ENCODE results near the gene CPT1B.
"Not testable (repeated sequence)": the region's sequence is repeated elsewhere in the genome, so short reads cannot be mapped to it uniquely, and the experiment has no call there.

The CPT1B gene

GRCh38 chr22:50577987-50578775 is at the start of gene CPT1B:
CPT1B (minus strand) TSS chr22:50578427; CDS start chr22:50577915, 512 bp downstream.
- no peak for DNase-seq

- no peak for DNase-seq
Measured at GRCh38 chr22:50626850-50627641, 48.8 kb upstream of the CPT1B start.

DNA sequence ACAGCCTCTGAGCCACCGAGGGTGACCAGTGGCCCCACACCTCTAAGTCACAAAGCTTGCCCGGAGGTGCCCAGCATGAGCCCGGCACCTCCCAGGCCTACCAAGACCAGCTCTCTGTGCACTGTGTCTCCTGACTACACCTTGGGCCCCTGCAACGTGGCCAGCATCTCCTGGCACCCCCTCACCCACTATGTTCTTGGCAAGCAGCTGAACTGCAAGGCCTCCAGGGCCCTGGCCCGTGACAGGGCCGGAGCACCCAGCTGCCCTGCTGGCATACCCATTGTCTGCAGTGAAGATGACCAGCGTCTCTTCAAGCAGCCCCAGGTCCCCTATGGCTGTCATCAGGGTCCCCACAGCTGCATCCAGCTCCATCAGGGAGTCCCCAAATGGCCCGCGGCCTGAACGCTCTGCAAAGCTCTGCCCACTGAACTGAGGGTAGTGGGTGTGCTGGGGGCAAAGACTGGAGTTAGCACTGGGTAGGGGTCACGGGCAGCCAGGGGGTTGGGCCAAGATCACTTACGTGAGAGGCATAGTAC is 48.2 kb upstream of the CPT1B start:
- DNase-seq: no peak

- no peak for DNase-seq
Measured at GRCh38 chr22:50625568-50626313, 47.5 kb upstream of the CPT1B start.

- no peak for DNase-seq
Measured at GRCh38 chr22:50625131-50625567, 46.9 kb upstream of the CPT1B start.

GRCh38 chr22:50624347-50625130 is 46.3 kb upstream of the CPT1B start:
- DNase-seq: no peak

DNA sequence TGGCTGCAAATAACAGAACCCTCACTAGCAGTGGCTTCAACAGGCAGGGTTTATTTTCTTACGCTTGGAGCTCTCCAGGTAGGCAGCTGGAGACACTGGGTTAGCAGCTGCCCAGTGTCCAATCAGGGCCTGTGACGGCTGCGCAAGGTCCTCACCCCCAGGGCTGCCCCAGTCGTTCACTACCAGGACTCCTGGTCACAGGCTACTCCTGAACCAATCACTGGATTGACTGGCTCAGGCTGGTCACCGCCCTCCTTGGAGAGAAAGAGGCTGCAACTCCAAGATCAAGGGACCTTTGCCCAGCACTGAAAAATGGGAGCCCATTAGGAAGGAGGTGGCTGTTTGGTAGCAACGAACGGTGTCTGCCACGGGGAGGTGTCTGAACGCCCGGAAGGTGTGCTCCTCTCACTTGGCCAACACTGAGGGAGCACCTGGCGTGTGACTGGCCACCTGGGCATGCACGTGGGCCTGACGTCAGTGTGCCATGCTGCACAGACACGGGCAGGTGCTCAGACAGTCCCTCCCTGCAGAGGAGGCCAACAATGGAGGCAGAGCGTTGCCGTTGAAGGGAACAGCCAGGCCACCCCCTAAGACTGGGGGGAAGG is 44.6 kb upstream of the CPT1B start:
- DNase-seq: no peak

DNA sequence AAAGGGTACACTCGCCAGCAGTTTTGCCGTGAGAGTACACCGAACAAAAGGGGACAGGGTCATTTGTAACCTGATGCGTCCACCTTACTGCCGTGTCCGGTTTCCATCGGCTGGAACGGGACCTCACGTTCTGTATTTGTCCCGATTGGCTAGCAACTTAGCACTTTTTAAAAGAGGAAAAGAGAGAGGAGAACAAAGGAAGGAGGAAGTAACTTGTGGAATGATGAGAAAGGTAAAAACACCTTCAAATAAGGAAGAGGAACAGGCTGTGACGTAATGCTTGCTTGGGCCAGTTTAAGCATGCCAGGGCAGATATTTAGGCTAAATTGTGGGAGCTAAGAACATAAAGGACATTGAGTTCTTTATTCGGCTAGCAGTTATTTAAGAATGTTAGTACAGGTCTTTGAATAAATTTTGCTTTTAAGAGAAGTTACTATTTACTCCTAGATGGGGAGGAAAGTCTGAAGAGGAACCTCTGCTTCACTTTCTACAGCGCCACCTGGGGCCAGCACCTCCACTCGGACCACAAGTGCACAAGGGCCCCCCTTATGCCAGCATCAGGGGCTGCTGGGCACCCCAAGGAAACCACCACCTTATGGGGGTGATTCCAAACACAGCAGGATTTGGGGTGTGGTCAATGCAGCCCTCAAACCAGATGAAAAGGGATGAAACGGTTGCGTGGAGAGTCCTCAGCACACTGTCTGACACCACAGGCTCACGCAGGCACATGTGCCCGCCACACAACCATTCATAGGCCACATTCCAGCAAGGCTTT is 43.9 kb upstream of the CPT1B start:
- DNase-seq: peak in 1 of 2 donors; percentile 27

- DNase-seq: peak; percentile 28 to 31
Measured at GRCh38 chr22:50621356-50621880, 43.2 kb upstream of the CPT1B start.

GRCh38 chr22:50620593-50621355 is 42.5 kb upstream of the CPT1B start:
- DNase-seq: peak; percentile 33 to 51

DNA sequence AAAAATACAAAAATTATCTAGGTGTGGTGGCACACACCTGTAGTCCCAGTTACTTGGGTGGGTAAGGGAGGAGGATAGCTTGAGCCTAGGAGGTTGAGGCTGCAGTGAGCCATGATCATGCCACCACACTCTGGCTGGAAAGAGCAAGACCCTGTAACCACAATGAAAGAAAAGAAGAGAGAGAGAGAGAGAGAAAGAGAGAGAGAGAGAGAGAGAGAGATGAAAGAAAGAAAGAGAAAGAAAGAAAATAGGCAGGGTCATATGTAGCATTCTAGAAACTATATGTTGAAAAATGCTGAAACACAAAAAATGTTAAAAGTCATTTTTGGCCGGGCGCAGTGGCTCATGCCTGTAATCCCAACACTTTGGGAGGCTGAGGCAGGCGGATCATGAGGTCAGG is 36.1 kb upstream of the CPT1B start:
- not testable (repeated sequence) for DNase-seq

GRCh38 chr22:50613291-50613981 is 35.2 kb upstream of the CPT1B start:
- no peak for DNase-seq

DNA sequence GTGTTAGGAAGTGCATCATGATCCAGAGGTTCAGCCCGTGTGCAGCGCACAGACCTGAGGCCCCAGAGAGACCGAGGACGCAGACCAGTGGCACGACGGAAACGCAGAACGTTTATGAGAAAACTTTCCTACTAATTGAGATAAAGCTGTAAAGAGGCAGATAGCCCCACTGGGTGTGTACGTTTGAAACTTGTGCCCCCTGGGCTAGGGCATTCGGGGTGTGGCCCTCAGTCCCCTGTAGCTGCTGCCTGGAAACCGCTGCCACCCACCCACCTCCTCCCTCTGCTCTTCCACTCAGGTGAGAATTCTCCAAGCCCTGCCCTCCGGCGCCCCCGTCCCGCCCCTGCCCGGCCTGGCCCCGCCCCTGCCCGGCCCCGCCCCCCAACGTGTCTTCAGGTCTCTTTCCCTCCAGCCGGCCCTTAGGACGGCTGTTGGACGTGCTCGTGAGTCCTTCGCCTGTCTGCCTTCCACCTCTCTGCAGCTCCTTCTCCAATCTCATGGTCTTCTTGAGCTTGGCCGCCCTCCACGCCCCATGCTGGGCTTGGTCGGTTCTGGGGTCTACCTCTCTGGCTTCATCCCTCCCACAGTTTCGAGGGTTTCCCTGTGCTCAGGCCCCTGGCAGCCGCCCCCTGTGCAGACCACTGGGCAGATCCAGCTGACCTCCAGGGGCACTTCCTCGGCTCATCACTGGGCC is 34.4 kb upstream of the CPT1B start:
- peak in 1 of 2 donors; percentile 27 for DNase-seq

- DNase-seq: no peak
Measured at GRCh38 chr22:50612168-50612527, 33.9 kb upstream of the CPT1B start.

- DNase-seq: no peak
Measured at GRCh38 chr22:50611341-50612060, 33.3 kb upstream of the CPT1B start.

DNA sequence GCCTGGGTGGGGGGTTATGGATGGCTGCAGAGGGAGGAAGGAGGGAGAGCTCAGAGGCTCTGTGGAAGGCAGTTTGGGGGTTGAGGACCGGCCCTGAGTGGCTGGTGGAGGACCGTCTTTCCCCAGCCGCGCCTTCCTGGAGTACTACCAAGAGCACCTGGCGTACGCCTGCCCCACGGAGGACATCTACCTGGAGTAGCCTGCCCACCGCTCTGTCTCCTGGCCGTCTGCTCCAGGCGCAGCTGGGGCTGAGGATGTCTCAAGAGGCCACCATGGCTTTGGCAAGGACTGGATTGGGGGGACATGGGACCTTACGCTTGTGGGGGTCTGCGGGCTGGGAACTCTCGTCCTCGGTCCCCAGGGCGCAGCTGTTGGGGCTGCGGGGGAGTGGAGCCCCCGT is 32.4 kb upstream of the CPT1B start:
- DNase-seq: no peak

GRCh38 chr22:50610041-50610451 is 31.8 kb upstream of the CPT1B start:
- no peak for DNase-seq

- no peak for DNase-seq
Measured at GRCh38 chr22:50609599-50609998, 31.4 kb upstream of the CPT1B start.
